Right lobe of liver (tissue), 6 donors: ENCODE measurements around the gene PARP14. TPM values are rescaled to one million over a fixed set of nuclear protein-coding genes. Genes with fewer than 3 reads are reported as not detected.

Experiments used
- ATAC-seq, 4 donors: fragments of 200-7000 bp; cut with Tn5 transposase; one replicate each; pipeline ENCODE4 v1.9.1; 2020; ENCODE audit warnings: mild to moderate bottlenecking in 4 of 4, moderate library complexity in 4 of 4
- DNase-seq, 3 donors: peaks; one replicate each; pipeline ENCODE4 v3.0.0-alpha.2; 2020
- H3K27ac ChIP-seq, 3 donors: fragments of 200-600 bp; one replicate each; pipeline ENCODE4 v1.8.0; 2022
- H3K27me3 ChIP-seq, 2 donors: fragments of 200-600 bp; one replicate each; pipeline ENCODE4 v1.8.0; 2022
- H3K36me3 ChIP-seq, 4 donors: fragments of 200-600 bp; sonication (generic) in 1 of 4; one replicate each; pipeline versions ENCODE4 v1.5.1 to v1.8.0; 2017 to 2022; ENCODE audit warnings: control low read depth in 1 of 4
- H3K4me1 ChIP-seq, 4 donors: fragments of 200-600 bp; sonication (generic) in 1 of 4; one replicate each; pipeline versions ENCODE4 v1.5.1 to v1.8.0; 2017 to 2022; ENCODE audit warnings: control low read depth in 1 of 4
- H3K4me3 ChIP-seq, 3 donors: fragments of 200-600 bp; one replicate each; pipeline ENCODE4 v1.8.0; 2022
- H3K9me3 ChIP-seq, 4 donors: fragments of 200-600 bp; sonication (generic) in 1 of 4; one replicate each; pipeline versions ENCODE4 v1.5.1 to v1.8.0; 2017 to 2022; ENCODE audit warnings: control low read depth in 1 of 4
- POLR2A ChIP-seq: fragments of 450-650 bp; IDR thresholded peaks from one replicate; pipeline ENCODE4 v1.6.1; 2017; ENCODE audit warnings: antibody characterized with exemption, mild to moderate bottlenecking
- WGBS: methylation state at CpG from one replicate; pipeline ENCODE4 v1.1.6; 2018; ENCODE audit warnings: low coverage, low lambda C conversion rate; ENCODE audit not compliant: insufficient coverage; ENCODE audit errors: missing lambda C conversion rate; 5-methylcytosine and 5-hydroxymethylcytosine counted together
- intact Hi-C, 2 donors: fragments of 100-400 bp; cut with DNase I; formaldehyde crosslinking; loops; one replicate each; pipeline versions ENCODE4 v1.11.2 to v1.14.1; 2022
- long read RNA-seq: library from polyadenylated mRNA; unstranded; transcript quantifications from one replicate; pipeline ENCODE4 v2.0.0, GENCODE V29; 2019
- total RNA-seq, 6 experiments: library from RNA; depleted of rRNA in 2 of 6; stranded (reverse); fragments of >200 nt in 2 of 6; fragmentation: NEBNext Ultra II Directional in 3 of 6; extraction: Animal tissue kit (Norgen Biotek cat#: 25700) in 3 of 6; gene quantifications; one replicate each; pipeline versions ENCODE4 v1.1.0 to v1.2.4, GENCODE V29; 2016 to 2023
- TF ChIP-seq, protein P1 (sequence below), 4 donors: fragments of 200-600 bp in 3 of 4; fragments of 450-650 bp in 1 of 4; IDR thresholded peaks; one replicate each; pipeline versions ENCODE4 v1.5.1 to v1.8.0; 2016 to 2022; ENCODE audit warnings: antibody characterized with exemption in 4 of 4, mild to moderate bottlenecking in 2 of 4
- donor health status: DM: no; HTN: yes; CAD: no.
- donor health status: DM: no; HTN: no; CAD: no.
- donor health status: DM: no; HTN: no; CAD: no.
- donor health status: DM: no; HTN: yes; CAD: no.
- donor health status: DM: no; HTN: yes; CAD: no.

The PARP14 gene, protein sequence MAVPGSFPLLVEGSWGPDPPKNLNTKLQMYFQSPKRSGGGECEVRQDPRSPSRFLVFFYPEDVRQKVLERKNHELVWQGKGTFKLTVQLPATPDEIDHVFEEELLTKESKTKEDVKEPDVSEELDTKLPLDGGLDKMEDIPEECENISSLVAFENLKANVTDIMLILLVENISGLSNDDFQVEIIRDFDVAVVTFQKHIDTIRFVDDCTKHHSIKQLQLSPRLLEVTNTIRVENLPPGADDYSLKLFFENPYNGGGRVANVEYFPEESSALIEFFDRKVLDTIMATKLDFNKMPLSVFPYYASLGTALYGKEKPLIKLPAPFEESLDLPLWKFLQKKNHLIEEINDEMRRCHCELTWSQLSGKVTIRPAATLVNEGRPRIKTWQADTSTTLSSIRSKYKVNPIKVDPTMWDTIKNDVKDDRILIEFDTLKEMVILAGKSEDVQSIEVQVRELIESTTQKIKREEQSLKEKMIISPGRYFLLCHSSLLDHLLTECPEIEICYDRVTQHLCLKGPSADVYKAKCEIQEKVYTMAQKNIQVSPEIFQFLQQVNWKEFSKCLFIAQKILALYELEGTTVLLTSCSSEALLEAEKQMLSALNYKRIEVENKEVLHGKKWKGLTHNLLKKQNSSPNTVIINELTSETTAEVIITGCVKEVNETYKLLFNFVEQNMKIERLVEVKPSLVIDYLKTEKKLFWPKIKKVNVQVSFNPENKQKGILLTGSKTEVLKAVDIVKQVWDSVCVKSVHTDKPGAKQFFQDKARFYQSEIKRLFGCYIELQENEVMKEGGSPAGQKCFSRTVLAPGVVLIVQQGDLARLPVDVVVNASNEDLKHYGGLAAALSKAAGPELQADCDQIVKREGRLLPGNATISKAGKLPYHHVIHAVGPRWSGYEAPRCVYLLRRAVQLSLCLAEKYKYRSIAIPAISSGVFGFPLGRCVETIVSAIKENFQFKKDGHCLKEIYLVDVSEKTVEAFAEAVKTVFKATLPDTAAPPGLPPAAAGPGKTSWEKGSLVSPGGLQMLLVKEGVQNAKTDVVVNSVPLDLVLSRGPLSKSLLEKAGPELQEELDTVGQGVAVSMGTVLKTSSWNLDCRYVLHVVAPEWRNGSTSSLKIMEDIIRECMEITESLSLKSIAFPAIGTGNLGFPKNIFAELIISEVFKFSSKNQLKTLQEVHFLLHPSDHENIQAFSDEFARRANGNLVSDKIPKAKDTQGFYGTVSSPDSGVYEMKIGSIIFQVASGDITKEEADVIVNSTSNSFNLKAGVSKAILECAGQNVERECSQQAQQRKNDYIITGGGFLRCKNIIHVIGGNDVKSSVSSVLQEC (N-terminal part only)
- 100 to 1,000 TPM in 1 of 6 experiments, 10 to 100 TPM in 5; 35.2 to 111 (median 37.3) TPM for total RNA-seq
- long read RNA-seq, partial matches to known transcripts, result 7 of 10 reads
- long read RNA-seq, other reads (novel, unspliced or antisense), result 3 of 10 reads

DNA sequence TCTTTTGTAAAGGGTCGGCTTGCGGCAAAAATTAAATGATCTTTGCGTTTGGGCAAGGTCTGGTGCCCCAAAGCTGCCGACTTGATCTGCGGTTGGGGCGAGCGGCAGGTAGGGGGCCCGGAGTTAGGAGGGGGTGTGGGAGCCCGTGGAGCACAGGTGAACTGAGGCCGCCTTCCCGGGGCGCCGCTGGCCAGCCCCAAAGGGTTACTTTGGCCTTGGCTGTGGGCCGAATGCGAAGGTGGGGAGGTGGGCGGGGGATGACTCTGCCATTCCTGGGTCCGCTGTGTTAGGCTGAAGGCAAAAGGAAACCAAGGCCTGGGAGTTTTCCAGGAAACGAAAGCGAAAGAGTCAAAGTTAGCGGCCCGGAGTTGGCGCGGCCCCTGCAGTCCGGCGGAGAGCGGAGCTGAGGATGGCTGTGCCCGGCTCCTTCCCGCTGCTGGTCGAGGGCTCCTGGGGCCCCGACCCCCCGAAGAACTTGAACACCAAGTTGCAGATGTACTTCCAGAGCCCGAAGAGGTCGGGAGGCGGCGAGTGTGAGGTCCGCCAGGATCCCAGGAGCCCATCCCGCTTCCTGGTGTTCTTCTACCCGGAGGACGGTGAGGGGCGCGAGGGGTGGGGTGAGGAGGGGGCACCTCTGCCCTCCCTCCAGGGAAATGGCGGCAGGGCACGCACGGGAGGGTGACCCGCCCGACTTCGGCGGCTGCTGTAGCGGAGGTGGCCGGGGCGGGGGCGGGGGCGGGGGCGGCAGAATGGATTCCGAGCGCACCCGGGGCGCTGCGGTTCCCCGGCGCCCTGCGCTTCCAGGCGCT, at the start of gene PARP14:
TSS of gene PARP14 (plus strand) at position 365 of the 809 bp plus-strand sequence. CDS start at position 410, 45 bp downstream.
- Histone ChIP-seq H3K36me3 (peaks cover 0 to 1% (median 0%) of the 10 kb centered on the region in 4 donors), H3K27me3 (no peaks in the 10 kb centered on the region), H3K27ac (peak within 1 kb of the TSS; percentile 95 to 98 (median 97)), H3K4me1 (peaks cover 0 to 43% (median 13%) of the 10 kb centered on the region in 4 donors), H3K9me3 (no peaks in the 10 kb centered on the region), H3K4me3 (peak within 1 kb of the TSS; percentile 55 to 91 (median 83))
- TF ChIP-seq, protein P1, sequence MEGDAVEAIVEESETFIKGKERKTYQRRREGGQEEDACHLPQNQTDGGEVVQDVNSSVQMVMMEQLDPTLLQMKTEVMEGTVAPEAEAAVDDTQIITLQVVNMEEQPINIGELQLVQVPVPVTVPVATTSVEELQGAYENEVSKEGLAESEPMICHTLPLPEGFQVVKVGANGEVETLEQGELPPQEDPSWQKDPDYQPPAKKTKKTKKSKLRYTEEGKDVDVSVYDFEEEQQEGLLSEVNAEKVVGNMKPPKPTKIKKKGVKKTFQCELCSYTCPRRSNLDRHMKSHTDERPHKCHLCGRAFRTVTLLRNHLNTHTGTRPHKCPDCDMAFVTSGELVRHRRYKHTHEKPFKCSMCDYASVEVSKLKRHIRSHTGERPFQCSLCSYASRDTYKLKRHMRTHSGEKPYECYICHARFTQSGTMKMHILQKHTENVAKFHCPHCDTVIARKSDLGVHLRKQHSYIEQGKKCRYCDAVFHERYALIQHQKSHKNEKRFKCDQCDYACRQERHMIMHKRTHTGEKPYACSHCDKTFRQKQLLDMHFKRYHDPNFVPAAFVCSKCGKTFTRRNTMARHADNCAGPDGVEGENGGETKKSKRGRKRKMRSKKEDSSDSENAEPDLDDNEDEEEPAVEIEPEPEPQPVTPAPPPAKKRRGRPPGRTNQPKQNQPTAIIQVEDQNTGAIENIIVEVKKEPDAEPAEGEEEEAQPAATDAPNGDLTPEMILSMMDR (IDR thresholded peaks at IDR 0.05), result peak in 3 of 4 donors; percentile 6 to 36 (median 10)
- TF ChIP-seq POLR2A, result peak; percentile 63
- ATAC-seq (peak; percentile 80 to 86 (median 83)), DNase-seq (peak; percentile 82 to 85 (median 82))
- WGBS, result 0% methylated on average over 23 of the region's 63 CpGs
- intact Hi-C loops, result loop anchor here (5.0 to 10.0 kb wide), 2 partner anchors 116 to 118 kb away; partner anchors contain the start of genes DTX3L (in 2 of the 2) and PARP9 (in 2 of the 2)

- intact Hi-C loops, result no loop called here
- DNase-seq, result no peak
- H3K27me3 ChIP-seq, result no peaks in the 10 kb centered on the region
- no peak for TF ChIP-seq POLR2A
- TF ChIP-seq, protein P1 (IDR thresholded peaks at IDR 0.05), result no peak
- H3K36me3 ChIP-seq, result peaks cover 0 to 44% (median 0%) of the 10 kb centered on the region in 4 donors
- H3K27ac ChIP-seq, result no peak overlapping the region
- no peak for ATAC-seq
- H3K9me3 ChIP-seq, result no peaks in the 10 kb centered on the region
- H3K4me1 ChIP-seq, result peaks cover 0 to 4% (median 0%) of the 10 kb centered on the region in 4 donors
- no peak overlapping the region for H3K4me3 ChIP-seq
- WGBS, result 89% methylated on average over 5 of the region's 5 CpGs
These were observed 44.9 kb upstream of the PARP14 start for GRCh38 chr3:122635789-122636188.

DNA sequence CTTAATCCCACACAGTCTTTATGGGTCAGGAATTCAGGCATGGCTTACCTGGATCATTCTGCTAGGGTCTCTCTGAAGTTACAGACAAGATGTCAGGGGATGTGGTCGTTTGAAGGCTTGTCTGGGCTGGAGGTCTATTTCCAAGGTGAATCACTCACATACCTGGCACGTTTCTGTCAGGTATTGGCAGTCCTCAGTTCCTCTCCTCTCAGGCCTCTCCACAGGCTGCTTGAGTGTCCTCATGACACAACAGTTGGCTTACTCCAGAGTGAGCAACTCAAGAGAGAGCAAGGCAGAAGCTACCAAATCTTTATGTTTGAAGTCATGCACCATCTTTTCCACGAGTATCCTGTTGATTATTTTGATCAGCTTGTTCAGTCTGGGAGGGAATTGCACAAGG, 43.9 kb upstream of the PARP14 start:
- ATAC-seq, result no peak
- intact Hi-C loops, result no loop called here
- H3K9me3 ChIP-seq, result no peaks in the 10 kb centered on the region
- WGBS, result 54% methylated on average over 2 of the region's 3 CpGs
- TF ChIP-seq POLR2A, result no peak
- TF ChIP-seq, protein P1 (IDR thresholded peaks at IDR 0.05), result no peak
- peaks cover 0 to 12% (median 0%) of the 10 kb centered on the region in 4 donors for H3K4me1 ChIP-seq
- DNase-seq, result no peak
- H3K27ac ChIP-seq, result no peak overlapping the region
- peaks cover 0 to 38% (median 0%) of the 10 kb centered on the region in 4 donors for H3K36me3 ChIP-seq
- H3K4me3 ChIP-seq, result no peak overlapping the region
- H3K27me3 ChIP-seq, result no peaks in the 10 kb centered on the region
